ENCODE results near the gene FGB.

DNA sequence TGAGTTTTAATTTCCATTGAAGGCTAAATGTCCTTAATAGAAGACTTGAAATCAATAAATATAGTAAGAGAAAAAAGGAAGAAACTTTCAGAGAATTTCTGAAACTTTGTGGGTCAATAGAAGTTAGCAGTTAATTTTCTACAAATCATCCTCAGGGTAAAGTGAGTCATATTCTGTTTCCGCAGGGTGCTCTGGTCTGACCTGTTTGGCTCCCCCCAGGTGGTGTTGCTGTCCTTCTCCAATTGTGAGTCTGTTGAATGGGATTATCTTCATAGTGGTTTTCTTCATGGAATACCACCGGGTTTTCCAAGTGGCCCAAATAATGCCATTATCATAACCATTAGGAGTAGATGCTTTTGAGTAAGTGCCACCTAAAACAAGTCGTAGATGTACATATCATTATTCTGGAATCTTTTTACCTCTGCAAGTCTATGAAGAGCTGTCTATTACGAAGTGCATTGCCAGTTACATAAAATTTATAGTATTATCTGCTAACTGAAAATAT lies 41.9 kb downstream of the FGB start:
- no peak for TF ChIP-seq EZH2 (IDR thresholded peaks at IDR 0.05)
- TF ChIP-seq POLR2AphosphoS5 (IDR thresholded peaks at IDR 0.05; ENCODE audit: borderline replicate concordance, low read depth, low read length): no peak
- no peak for TF ChIP-seq FOXP2 (optimal IDR thresholded peaks at IDR 0.05; ENCODE audit: control extremely low read depth, extremely low read length, insufficient read depth)
